ENCODE data around the gene ARHGEF2.
"Not testable (repeated sequence)": the region's sequence is repeated elsewhere in the genome, so short reads cannot be mapped to it uniquely, and the experiment has no call there.

Gene ARHGEF2

GRCh38 chr1:155944444-155944799, 33.9 kb downstream of the ARHGEF2 start:
- Mint-ChIP-seq H3K27me3 (no peaks in the 10 kb centered on the region), H3K4me3 (no peak overlapping the region), H3K36me3 (peaks cover 3% of the 10 kb centered on the region), H3K9me3 (no peaks in the 10 kb centered on the region), H3K27ac (peak overlapping the region; percentile 90), H3K4me1 (peaks cover 58% of the 10 kb centered on the region)

GRCh38 chr1:155942578-155943141, 35.7 kb downstream of the ARHGEF2 start:
- Mint-ChIP-seq H3K9me3 (no peaks in the 10 kb centered on the region), H3K4me3 (no peak overlapping the region), H3K27ac (peak overlapping the region; percentile 90)

GRCh38 chr1:155941845-155942531, 36.4 kb downstream of the ARHGEF2 start:
- Mint-ChIP-seq H3K9me3 (no peaks in the 10 kb centered on the region), H3K27me3 (no peaks in the 10 kb centered on the region), H3K36me3 (peaks cover 3% of the 10 kb centered on the region), H3K4me3 (no peak overlapping the region), H3K4me1 (peaks cover 64% of the 10 kb centered on the region), H3K27ac (peak overlapping the region; percentile 90)

More at GRCh38 chr1:155942578-155943141, 35.7 kb downstream of the ARHGEF2 start:
- peaks cover 3% of the 10 kb centered on the region for H3K36me3 Mint-ChIP-seq
- H3K27me3 Mint-ChIP-seq: no peaks in the 10 kb centered on the region
- H3K4me1 Mint-ChIP-seq: peaks cover 66% of the 10 kb centered on the region

GRCh38 chr1:155940993-155941844, 37.1 kb downstream of the ARHGEF2 start, which contains the start of gene RXFP4:
RXFP4 (plus strand) TSS chr1:155941638; CDS start chr1:155941710, 72 bp downstream.
- H3K9me3 Mint-ChIP-seq: no peaks in the 10 kb centered on the region
- H3K36me3 Mint-ChIP-seq: peaks cover 2% of the 10 kb centered on the region
- H3K27ac Mint-ChIP-seq: peak within 1 kb of the TSS; percentile 90
- peaks cover 56% of the 10 kb centered on the region for H3K4me1 Mint-ChIP-seq
- no peaks in the 10 kb centered on the region for H3K27me3 Mint-ChIP-seq
- no peak within 1 kb of the TSS for H3K4me3 Mint-ChIP-seq

GRCh38 chr1:155940482-155940992, 37.8 kb downstream of the ARHGEF2 start:
- H3K27me3 Mint-ChIP-seq: no peaks in the 10 kb centered on the region
- no peaks in the 10 kb centered on the region for H3K9me3 Mint-ChIP-seq
- no peak overlapping the region for H3K4me3 Mint-ChIP-seq
- H3K27ac Mint-ChIP-seq: peak overlapping the region; percentile 86
- H3K36me3 Mint-ChIP-seq: no peaks in the 10 kb centered on the region
- peaks cover 51% of the 10 kb centered on the region for H3K4me1 Mint-ChIP-seq

GRCh38 chr1:155938220-155938627, 40.1 kb downstream of the ARHGEF2 start:
- peaks cover 39% of the 10 kb centered on the region for H3K4me1 Mint-ChIP-seq
- no peaks in the 10 kb centered on the region for H3K36me3 Mint-ChIP-seq
- H3K9me3 Mint-ChIP-seq: no peaks in the 10 kb centered on the region
- no peaks in the 10 kb centered on the region for H3K27me3 Mint-ChIP-seq
- H3K4me3 Mint-ChIP-seq: no peak overlapping the region
- H3K27ac Mint-ChIP-seq: peak overlapping the region; percentile 25

- Mint-ChIP-seq H3K27ac (no peak overlapping the region), H3K36me3 (peaks cover 3% of the 10 kb centered on the region), H3K9me3 (no peaks in the 10 kb centered on the region), H3K4me3 (no peak overlapping the region), H3K4me1 (peaks cover 40% of the 10 kb centered on the region), H3K27me3 (no peaks in the 10 kb centered on the region)
Observed at GRCh38 chr1:155934936-155935590, 43.3 kb downstream of the ARHGEF2 start.

- no peaks in the 10 kb centered on the region for H3K27me3 Mint-ChIP-seq
- peaks cover 5% of the 10 kb centered on the region for H3K36me3 Mint-ChIP-seq
- peaks cover 41% of the 10 kb centered on the region for H3K4me1 Mint-ChIP-seq
- no peaks in the 10 kb centered on the region for H3K9me3 Mint-ChIP-seq
- H3K4me3 Mint-ChIP-seq: no peak within 1 kb of the TSS
- no peak within 1 kb of the TSS for H3K27ac Mint-ChIP-seq
Observed at GRCh38 chr1:155934097-155934935, 44.0 kb downstream of the ARHGEF2 start, which contains the start of gene KHDC4. KHDC4 (minus strand) TSS chr1:155934413; CDS start chr1:155934373, 40 bp downstream.

- peaks cover 7% of the 10 kb centered on the region for H3K36me3 Mint-ChIP-seq
- H3K9me3 Mint-ChIP-seq: no peaks in the 10 kb centered on the region
- H3K27ac Mint-ChIP-seq: no peak overlapping the region
- H3K4me1 Mint-ChIP-seq: peaks cover 46% of the 10 kb centered on the region
- H3K4me3 Mint-ChIP-seq: no peak overlapping the region
- no peaks in the 10 kb centered on the region for H3K27me3 Mint-ChIP-seq
Observed at GRCh38 chr1:155933591-155934096, 44.7 kb downstream of the ARHGEF2 start.

- H3K36me3 Mint-ChIP-seq: peaks cover 9% of the 10 kb centered on the region
- peak overlapping the region; percentile 41 for H3K27ac Mint-ChIP-seq
- H3K27me3 Mint-ChIP-seq: no peaks in the 10 kb centered on the region
- H3K4me3 Mint-ChIP-seq: peak overlapping the region; percentile 79
- no peaks in the 10 kb centered on the region for H3K9me3 Mint-ChIP-seq
- H3K4me1 Mint-ChIP-seq: peaks cover 38% of the 10 kb centered on the region
Observed at GRCh38 chr1:155932487-155932886, 45.9 kb downstream of the ARHGEF2 start.

GRCh38 chr1:155932081-155932480, 46.3 kb downstream of the ARHGEF2 start:
- H3K9me3 Mint-ChIP-seq: no peaks in the 10 kb centered on the region
- peak overlapping the region; percentile 41 for H3K27ac Mint-ChIP-seq
- H3K4me3 Mint-ChIP-seq: peak overlapping the region; percentile 79

GRCh38 chr1:155931332-155932038, 46.9 kb downstream of the ARHGEF2 start:
- Mint-ChIP-seq H3K27ac (peak overlapping the region; percentile 55), H3K4me1 (peaks cover 38% of the 10 kb centered on the region), H3K36me3 (peaks cover 11% of the 10 kb centered on the region), H3K4me3 (peak overlapping the region; percentile 79), H3K9me3 (no peaks in the 10 kb centered on the region), H3K27me3 (no peaks in the 10 kb centered on the region)

More at GRCh38 chr1:155932081-155932480, 46.3 kb downstream of the ARHGEF2 start:
- Mint-ChIP-seq H3K4me1 (peaks cover 38% of the 10 kb centered on the region), H3K36me3 (peaks cover 9% of the 10 kb centered on the region), H3K27me3 (no peaks in the 10 kb centered on the region)

GRCh38 chr1:155930725-155931124, 47.6 kb downstream of the ARHGEF2 start:
- Mint-ChIP-seq H3K4me3 (peak overlapping the region; percentile 73), H3K4me1 (peaks cover 38% of the 10 kb centered on the region), H3K36me3 (peaks cover 13% of the 10 kb centered on the region)
- H3K9me3 Mint-ChIP-seq, H3K27me3 Mint-ChIP-seq, H3K27ac Mint-ChIP-seq: not testable (repeated sequence)

- Mint-ChIP-seq H3K9me3 (no peaks in the 10 kb centered on the region), H3K36me3 (peaks cover 13% of the 10 kb centered on the region), H3K4me1 (peaks cover 38% of the 10 kb centered on the region), H3K27ac (peak overlapping the region; percentile 38), H3K4me3 (no peak overlapping the region), H3K27me3 (no peaks in the 10 kb centered on the region)
Observed at GRCh38 chr1:155929057-155929456, 49.3 kb downstream of the ARHGEF2 start.

Data from activated naive CD4-positive, alpha-beta T cell treated with anti-CD3 and anti-CD28 coated beads, Interleukin-2, amount 50 U/mL, for 24 hours (primary cell).